GM21786 (cell line): Measurements from ENCODE around the gene MRM2.
A peak's percentile ranks its signal among the peaks of the same experiment; 100 is the strongest.

Source experiments
- ATAC-seq: cut with Tn5 transposase; IDR thresholded peaks from one replicate; pipeline ENCODE4 v1.9.1; 2021; ENCODE audit not compliant: unreplicated experiment

MRM2 gene

GRCh38 chr7:2209146-2209960, 32.7 kb downstream of the MRM2 start:
- peak; percentile 63 for ATAC-seq

GRCh38 chr7:2208712-2209111, 33.3 kb downstream of the MRM2 start:
- no peak for ATAC-seq

GRCh38 chr7:2205036-2205780, 36.8 kb downstream of the MRM2 start:
- no peak for ATAC-seq

GRCh38 chr7:2204446-2204845, 37.6 kb downstream of the MRM2 start:
- ATAC-seq: no peak

GRCh38 chr7:2203766-2204300, 38.2 kb downstream of the MRM2 start:
- peak; percentile 38 for ATAC-seq

GRCh38 chr7:2202901-2203765, 38.9 kb downstream of the MRM2 start:
- no peak for ATAC-seq

GRCh38 chr7:2202361-2202761, 39.6 kb downstream of the MRM2 start:
- ATAC-seq: no peak

DNA sequence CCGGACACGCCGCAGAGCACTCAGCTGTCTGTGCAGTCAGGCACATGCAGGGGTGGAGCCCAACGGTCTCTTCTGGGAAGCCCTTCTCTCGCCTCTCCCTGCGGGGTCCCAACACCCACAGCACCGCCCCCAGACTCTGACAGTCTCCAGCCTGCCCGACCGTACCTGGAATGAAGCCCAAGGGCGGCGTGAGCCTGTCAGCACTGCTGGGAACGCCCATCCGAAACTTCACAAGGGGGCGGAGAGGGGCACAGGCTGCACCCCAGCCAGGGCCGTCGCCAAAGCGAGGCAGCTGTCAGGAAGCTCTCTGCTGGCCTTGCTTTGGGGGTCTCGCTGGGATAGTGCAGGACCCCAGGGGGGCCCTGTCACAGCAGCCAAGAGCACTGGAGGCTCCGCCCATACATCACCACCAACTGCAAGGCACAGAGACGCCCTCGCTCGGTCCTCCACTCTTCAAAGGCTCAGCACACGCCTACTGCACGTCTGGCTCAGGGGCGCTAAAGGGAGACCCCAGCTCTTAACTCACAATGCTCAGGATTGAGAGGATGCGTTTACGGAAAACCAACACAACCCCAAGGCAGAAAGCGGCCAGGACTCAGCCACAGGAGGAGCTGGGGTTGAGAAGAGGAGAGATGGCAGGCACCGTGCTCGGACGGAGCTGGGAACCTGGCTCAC, 40.2 kb downstream of the MRM2 start:
- no peak for ATAC-seq

DNA sequence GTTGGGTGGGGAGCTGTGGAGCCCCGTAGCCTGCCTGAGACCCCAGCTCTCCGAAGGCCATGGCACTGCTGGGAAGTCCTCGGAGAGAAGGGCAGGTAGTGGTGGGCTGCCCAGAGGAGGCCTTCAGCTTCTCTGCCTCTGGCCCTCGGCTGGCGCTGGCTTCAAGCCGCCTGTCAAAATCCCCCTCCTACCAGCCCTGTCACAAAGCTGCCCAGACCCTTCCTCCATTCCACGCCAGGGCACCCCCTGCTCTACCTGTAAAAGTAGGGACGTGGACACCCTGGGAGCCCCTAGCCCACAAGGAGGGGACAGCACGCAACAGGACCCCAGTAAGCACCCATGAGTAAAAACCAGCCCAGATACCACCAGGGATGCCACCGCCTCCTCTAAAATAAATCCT, 40.9 kb downstream of the MRM2 start:
- ATAC-seq: no peak

DNA sequence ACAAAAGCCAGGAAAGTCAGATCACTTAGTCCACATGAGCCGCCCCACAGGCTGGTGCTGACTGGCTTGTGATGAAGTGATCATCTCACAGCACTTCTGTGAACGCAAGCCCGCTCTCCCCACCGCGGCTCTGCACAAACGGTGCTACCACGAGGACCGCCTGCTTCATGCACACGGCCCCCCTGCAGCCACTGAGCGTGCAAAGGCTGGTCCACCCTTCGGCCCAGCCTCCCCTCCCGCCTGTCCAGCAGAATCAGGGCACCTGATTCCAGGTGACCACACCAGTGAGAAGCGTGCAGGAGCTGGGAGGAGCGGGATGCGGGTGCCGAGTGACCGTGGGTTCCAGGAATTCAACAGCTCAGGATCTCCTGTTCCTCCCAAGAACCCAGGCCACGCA, 41.4 kb downstream of the MRM2 start:
- no peak for ATAC-seq

GRCh38 chr7:2199956-2200583, 41.9 kb downstream of the MRM2 start:
- no peak for ATAC-seq

DNA sequence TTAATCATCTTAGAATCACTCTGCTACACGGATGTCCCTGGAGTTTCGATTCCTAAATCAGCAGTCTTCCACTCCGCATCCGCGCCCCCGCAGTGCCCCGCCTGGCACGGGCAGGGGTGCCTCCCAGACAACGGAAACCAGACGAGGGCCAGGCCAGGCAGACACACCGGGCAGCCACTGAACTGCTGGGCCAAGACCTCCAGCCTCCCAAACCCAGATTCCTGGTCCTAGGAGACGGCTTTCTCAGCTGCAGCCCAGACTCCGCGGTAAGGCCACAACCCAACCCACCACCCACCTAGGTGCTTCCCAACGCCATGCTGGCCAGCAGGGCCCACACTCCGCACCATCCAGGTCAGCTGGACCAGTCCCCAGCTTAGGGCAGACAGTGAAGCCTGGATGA, 42.5 kb downstream of the MRM2 start:
- ATAC-seq: no peak

- ATAC-seq: no peak
These were observed 43.2 kb downstream of the MRM2 start for GRCh38 chr7:2198760-2199159.

- ATAC-seq: no peak
These were observed 43.8 kb downstream of the MRM2 start for GRCh38 chr7:2198206-2198605.

DNA sequence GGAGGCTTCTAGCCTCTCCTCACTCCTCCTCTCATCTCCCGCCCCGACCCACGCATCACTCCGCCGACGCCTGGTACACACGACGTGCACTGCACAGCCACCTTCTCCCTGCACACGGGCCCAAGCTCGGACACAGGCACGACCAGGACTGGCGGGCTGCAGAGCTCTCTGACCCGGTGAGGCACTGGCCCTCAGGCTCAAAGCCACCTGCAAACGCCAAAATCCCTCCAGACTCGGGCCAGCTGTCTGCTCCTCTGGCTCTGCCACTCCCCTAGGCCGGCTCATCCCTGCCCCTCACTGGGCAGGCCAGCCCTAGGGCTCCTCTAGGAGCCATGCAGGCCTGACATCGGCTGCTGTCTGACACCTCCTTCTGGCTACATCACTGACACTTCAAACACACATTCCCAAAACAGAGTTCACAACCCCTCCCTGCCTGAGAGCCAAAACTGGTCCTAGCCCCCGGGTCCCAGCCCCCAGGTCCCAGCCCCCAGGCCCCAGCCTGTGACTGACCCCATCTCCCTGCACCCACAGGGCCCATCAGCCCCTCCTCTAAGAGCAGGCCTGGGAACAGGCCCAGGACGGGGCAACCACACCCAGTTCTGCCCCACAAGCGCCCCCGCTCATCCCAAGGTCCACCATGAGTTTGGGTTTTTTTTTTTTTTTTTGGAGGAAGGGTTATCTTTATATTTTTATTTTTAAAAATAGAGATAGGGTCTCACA, 44.4 kb downstream of the MRM2 start:
- no peak for ATAC-seq

DNA sequence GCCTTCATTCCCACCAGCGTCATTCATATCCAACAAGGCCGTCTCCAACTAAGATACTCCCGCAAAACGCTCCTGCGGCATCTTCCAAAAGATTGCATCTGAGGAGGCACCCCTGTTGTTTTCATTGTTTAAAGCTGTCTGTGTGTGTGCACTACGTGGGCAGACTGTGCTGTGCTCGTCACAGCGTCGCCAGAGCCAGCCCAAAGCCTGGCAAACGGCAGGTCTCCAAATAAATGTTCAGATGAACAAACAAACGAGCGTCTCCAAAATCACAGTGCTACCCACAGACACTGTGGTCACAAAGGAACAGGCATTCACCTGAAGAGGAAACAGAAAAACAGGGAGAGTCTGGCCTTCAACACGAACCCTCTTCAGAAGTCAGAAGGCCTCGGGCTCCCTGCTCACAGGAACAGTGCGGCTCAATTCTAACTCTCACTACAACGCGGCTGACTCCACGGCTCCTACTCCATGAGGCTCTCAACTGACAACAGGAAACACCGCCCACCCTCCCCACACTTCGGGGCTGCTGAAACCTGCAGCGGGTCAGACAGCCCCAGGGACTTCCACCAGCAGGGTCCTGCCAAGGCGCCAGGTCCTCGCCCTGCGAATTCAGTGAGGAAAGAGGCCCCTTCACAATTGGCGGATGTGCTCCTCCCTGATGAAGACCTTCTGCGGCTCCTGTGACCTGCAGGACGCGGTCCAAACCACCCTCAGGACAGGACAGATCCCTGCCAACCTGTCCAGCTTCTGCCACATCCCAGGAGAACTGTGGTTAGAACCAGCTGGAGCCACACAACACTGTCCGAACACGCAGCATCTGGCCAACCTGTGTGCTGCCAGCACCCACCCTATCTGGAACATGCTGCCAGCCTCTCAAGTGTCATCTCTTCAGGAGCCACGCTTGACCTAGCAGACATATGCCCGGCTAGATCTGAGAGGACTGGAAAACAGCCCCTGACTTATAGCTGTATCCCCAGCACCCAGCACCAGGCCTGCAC, 45.3 kb downstream of the MRM2 start:
- no peak for ATAC-seq

DNA sequence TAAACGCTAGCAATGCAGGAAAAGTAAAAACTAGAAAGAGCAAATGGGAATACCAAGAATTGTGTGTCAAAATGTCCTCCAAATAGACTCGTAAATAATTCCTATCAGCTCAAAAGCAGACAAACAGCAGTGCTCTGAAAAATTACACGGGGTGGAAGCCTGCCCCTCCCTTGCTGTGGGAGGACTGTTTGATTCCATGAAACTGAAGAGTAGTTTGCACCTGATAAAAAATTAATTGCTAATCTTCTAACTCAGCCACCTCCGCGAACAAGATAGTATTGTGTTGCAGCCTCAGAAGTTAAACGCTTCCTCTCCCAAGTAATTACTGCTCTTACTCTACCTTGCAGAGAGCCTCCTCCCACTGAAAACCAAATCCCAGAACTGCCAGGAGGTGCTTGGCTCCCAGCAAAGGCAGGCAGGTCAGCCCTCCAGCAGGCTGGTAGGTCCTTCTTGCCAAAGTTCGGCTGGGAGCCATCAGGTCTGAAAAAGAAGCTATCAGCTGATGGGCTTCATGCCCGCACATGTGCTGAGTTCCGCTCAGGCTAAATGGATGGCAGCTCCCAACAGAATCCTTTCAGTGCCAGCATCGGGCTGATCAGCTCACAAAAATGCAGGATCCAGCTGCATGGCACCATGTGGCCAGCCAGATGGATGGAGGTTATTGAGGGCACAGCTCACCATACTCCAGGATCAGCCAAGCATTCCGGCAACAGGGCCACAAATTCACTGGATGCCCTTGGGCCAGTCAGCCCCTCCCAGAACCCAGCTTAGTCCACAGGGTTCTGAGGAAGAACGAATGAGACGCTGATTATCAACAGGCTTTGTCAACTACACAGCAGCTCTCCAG, 46.4 kb downstream of the MRM2 start:
- no peak for ATAC-seq
